ENCODE data around the gene TRAF3.

Gene TRAF3

DNA sequence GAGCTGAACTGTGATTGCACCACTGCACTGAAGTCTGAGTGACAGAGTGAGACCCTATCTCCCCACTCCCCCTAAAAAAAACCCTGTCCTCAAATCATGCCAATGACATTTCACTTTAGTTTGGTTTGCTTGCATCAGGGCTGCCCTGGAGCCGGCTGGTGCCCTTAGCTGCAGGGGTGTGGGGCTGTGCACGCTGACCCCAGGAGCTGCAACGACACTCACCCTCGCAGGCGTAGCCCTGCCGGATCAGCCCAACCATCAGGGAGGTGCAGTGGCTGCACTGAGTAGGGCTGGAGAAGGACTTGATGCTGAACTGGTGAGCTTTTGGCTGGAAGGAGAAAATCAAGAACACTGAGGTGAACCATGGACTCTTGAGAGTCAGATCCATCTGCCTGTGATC lies 175.0 kb downstream of the TRAF3 start:
- Histone ChIP-seq H3K36me3 (ENCODE audit: insufficient read depth) (no peaks in the 10 kb centered on the region), H3K27ac (no peak overlapping the region), H2AFZ (ENCODE audit: low read depth) (no peak overlapping the region), H3K4me3 (IDR thresholded peaks at IDR 0.05; ENCODE audit: insufficient read depth, low read depth, low read length) (no peak overlapping the region), H3K4me1 (ENCODE audit: low read depth, poor library complexity, severe bottlenecking) (no peaks in the 10 kb centered on the region), H3K9ac (no peak overlapping the region), H3K4me2 (no peak overlapping the region), H3K27me3 (ENCODE audit: insufficient read depth, low read depth) (no peaks in the 10 kb centered on the region), H3K79me2 (ENCODE audit: insufficient read depth, low read depth) (no peaks in the 10 kb centered on the region), H4K20me1 (ENCODE audit: insufficient read depth) (no peaks in the 10 kb centered on the region)
- TF ChIP-seq CTCF (conservative IDR thresholded peaks at IDR 0.05; ENCODE audit: low read depth, low read length): no peak

- no peaks in the 10 kb centered on the region for H4K20me1 ChIP-seq (ENCODE audit: insufficient read depth)
- no peaks in the 10 kb centered on the region for H3K36me3 ChIP-seq (ENCODE audit: insufficient read depth)
- no peak overlapping the region for H3K4me3 ChIP-seq (IDR thresholded peaks at IDR 0.05; ENCODE audit: insufficient read depth, low read depth, low read length)
These were observed 175.9 kb downstream of the TRAF3 start for GRCh38 chr14:102953100-102953499.

GRCh38 chr14:102954081-102954789 lies 177.0 kb downstream of the TRAF3 start:
- Histone ChIP-seq H3K27ac (no peak overlapping the region), H3K4me1 (ENCODE audit: low read depth, poor library complexity, severe bottlenecking) (no peaks in the 10 kb centered on the region), H3K36me3 (ENCODE audit: insufficient read depth) (no peaks in the 10 kb centered on the region), H3K79me2 (ENCODE audit: insufficient read depth, low read depth) (no peaks in the 10 kb centered on the region), H3K9ac (no peak overlapping the region), H3K4me2 (no peak overlapping the region), H3K27me3 (ENCODE audit: insufficient read depth, low read depth) (no peaks in the 10 kb centered on the region), H4K20me1 (ENCODE audit: insufficient read depth) (no peaks in the 10 kb centered on the region), H3K4me3 (IDR thresholded peaks at IDR 0.05; ENCODE audit: insufficient read depth, low read depth, low read length) (no peak overlapping the region), H2AFZ (ENCODE audit: low read depth) (no peak overlapping the region)
- TF ChIP-seq CTCF (conservative IDR thresholded peaks at IDR 0.05; ENCODE audit: low read depth, low read length): no peak

More at GRCh38 chr14:102953100-102953499, 175.9 kb downstream of the TRAF3 start:
- Histone ChIP-seq H3K79me2 (ENCODE audit: insufficient read depth, low read depth) (no peaks in the 10 kb centered on the region), H3K9ac (no peak overlapping the region), H3K27ac (no peak overlapping the region), H3K4me2 (no peak overlapping the region), H3K27me3 (ENCODE audit: insufficient read depth, low read depth) (no peaks in the 10 kb centered on the region), H2AFZ (ENCODE audit: low read depth) (no peak overlapping the region), H3K4me1 (ENCODE audit: low read depth, poor library complexity, severe bottlenecking) (no peaks in the 10 kb centered on the region)
- TF ChIP-seq CTCF (conservative IDR thresholded peaks at IDR 0.05; ENCODE audit: low read depth, low read length): no peak

DNA sequence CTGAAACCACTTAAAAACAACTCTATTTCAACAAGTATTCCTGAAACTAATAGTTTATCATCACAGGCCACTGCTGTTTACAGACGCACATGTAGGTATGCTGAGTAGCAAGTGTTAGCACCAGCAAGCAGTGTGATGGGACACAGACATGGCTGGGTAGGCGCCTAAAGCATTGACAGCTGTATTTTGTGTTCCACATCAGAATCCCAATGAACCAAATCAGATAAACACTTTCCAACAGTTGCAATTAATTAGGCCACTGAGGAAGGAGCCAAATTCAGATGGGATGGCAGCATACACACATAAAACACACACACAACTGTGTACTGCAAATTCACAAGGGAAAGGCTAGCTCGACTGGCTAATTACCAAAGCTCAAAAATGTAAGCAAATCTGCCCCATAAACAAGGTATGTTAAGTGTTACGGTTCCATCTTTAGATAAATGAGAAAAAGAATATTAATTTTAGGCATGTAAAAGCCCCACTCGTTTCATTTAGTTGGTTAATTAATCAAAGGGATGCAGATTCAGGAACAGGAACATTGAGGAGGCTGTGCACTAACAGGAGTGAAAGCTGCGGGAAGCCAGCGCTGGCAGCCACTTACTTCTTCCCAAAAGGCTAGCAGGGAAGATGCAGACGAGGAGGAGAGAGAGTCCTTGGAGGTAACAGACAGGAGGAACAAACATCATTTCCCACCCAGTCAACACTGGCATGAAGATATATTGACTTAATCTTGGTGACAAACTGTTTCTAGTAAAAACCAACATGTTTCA lies 178.6 kb downstream of the TRAF3 start:
- H3K79me2 ChIP-seq (ENCODE audit: insufficient read depth, low read depth): no peaks in the 10 kb centered on the region
- H2AFZ ChIP-seq (ENCODE audit: low read depth): no peak overlapping the region
- no peak overlapping the region for H3K27ac ChIP-seq
- no peaks in the 10 kb centered on the region for H3K36me3 ChIP-seq (ENCODE audit: insufficient read depth)
- no peaks in the 10 kb centered on the region for H3K4me1 ChIP-seq (ENCODE audit: low read depth, poor library complexity, severe bottlenecking)
- H4K20me1 ChIP-seq (ENCODE audit: insufficient read depth): no peaks in the 10 kb centered on the region
- TF ChIP-seq CTCF (conservative IDR thresholded peaks at IDR 0.05; ENCODE audit: low read depth, low read length): no peak
- H3K4me2 ChIP-seq: no peak overlapping the region
- no peak overlapping the region for H3K4me3 ChIP-seq (IDR thresholded peaks at IDR 0.05; ENCODE audit: insufficient read depth, low read depth, low read length)
- H3K9ac ChIP-seq: no peak overlapping the region
- no peaks in the 10 kb centered on the region for H3K27me3 ChIP-seq (ENCODE audit: insufficient read depth, low read depth)
